MM.1S (cell line): ENCODE results near the gene PDIA4.
"Not testable (repeated sequence)": the region's sequence is repeated elsewhere in the genome, so short reads cannot be mapped to it uniquely, and the experiment has no call there.

Experiments
- DNase-seq: peaks from one replicate; pipeline ENCODE4 v3.0.0-alpha.2; 2015
- H2AFZ ChIP-seq: fragments of 300-600 bp; sonication (generic); 2 replicates; pipeline ENCODE4 v1.6.0; 2016; ENCODE audit warnings: antibody characterized with exemption, low read length
- H3F3A ChIP-seq: fragments of 300-600 bp; sonication (generic); 2 replicates; pipeline ENCODE4 v1.6.1; 2016; ENCODE audit warnings: mild to moderate bottlenecking, antibody characterized with exemption, low read length, moderate library complexity, mixed read lengths; ENCODE audit not compliant: insufficient read depth
- H3K27ac ChIP-seq: fragments of 300-600 bp; sonication (generic); 2 replicates; pipeline ENCODE4 v1.5.1; 2016; ENCODE audit warnings: mild to moderate bottlenecking, low read length
- H3K27me3 ChIP-seq: fragments of 300-600 bp; sonication (generic); replicated peaks from 2 replicates; pipeline ENCODE4 v1.6.0; 2016; ENCODE audit warnings: low read length; ENCODE audit not compliant: insufficient read depth
- H3K36me3 ChIP-seq: fragments of 300-600 bp; sonication (generic); replicated peaks from 2 replicates; pipeline ENCODE4 v1.6.1; 2016; ENCODE audit warnings: mild to moderate bottlenecking, low read length, mixed read lengths; ENCODE audit not compliant: insufficient read depth
- H3K4me1 ChIP-seq: fragments of 300-600 bp; sonication (generic); 2 replicates; pipeline ENCODE4 v1.6.1; 2016; ENCODE audit warnings: low read length, mixed read lengths
- H3K4me2 ChIP-seq: fragments of 300-600 bp; sonication (generic); 2 replicates; pipeline ENCODE4 v1.6.0; 2016; ENCODE audit warnings: low read depth, low read length
- H3K4me3 ChIP-seq: fragments of 300-600 bp; sonication (generic); 2 replicates; pipeline ENCODE4 v1.5.1; 2016; ENCODE audit warnings: low read length, mixed read lengths
- H3K79me2 ChIP-seq: fragments of 300-600 bp; sonication (generic); 2 replicates; pipeline ENCODE4 v1.6.1; 2016; ENCODE audit warnings: mixed run types, low read length, mixed read lengths
- H3K9ac ChIP-seq: fragments of 300-600 bp; sonication (generic); 2 replicates; pipeline ENCODE4 v1.6.1; 2016; ENCODE audit warnings: low read length, mixed read lengths
- H3K9me2 ChIP-seq: fragments of 300-600 bp; sonication (generic); replicated peaks from 2 replicates; pipeline ENCODE4 v1.6.1; 2016; ENCODE audit warnings: mild to moderate bottlenecking, low read length, mixed read lengths; ENCODE audit not compliant: insufficient read depth
- H3K9me3 ChIP-seq: fragments of 300-600 bp; sonication (generic); replicated peaks from 2 replicates; pipeline ENCODE4 v1.6.1; 2016; ENCODE audit warnings: mild to moderate bottlenecking, low read length, mixed read lengths; ENCODE audit not compliant: insufficient read depth
- H4K20me1 ChIP-seq: fragments of 300-600 bp; sonication (generic); 2 replicates; pipeline ENCODE4 v1.6.1; 2016; ENCODE audit warnings: mild to moderate bottlenecking, low read length, moderate library complexity, mixed read lengths; ENCODE audit not compliant: insufficient read depth
- CTCF ChIP-seq: fragments of 300-600 bp; sonication (generic); IDR thresholded peaks from 2 replicates; pipeline ENCODE4 v1.5.1; 2016; ENCODE audit warnings: antibody characterized with exemption, low read length, mixed read lengths
- EZH2 ChIP-seq: fragments of 300-600 bp; sonication (generic); optimal IDR thresholded peaks from 2 replicates; pipeline ENCODE3; 2017; ENCODE audit warnings: low read depth, mild to moderate bottlenecking, antibody characterized with exemption, low read length, mixed read lengths
- EZH2phosphoT487 ChIP-seq: fragments of 300-600 bp; sonication (generic); IDR thresholded peaks from 2 replicates; pipeline ENCODE4 v1.6.1; 2018; ENCODE audit warnings: antibody characterized with exemption, low read length

PDIA4 gene

GRCh38 chr7:149031353-149031910 lies 3.1 kb upstream of the PDIA4 start:
- Histone ChIP-seq H3K27ac (no peak overlapping the region), H3K79me2 (peaks cover 17% of the 10 kb centered on the region), H3K4me3 (no peak overlapping the region), H3F3A (peaks cover 23% of the 10 kb centered on the region), H3K9me2 (no peaks in the 10 kb centered on the region), H3K36me3 (no peaks in the 10 kb centered on the region), H3K27me3 (no peaks in the 10 kb centered on the region), H3K9me3 (no peaks in the 10 kb centered on the region), H2AFZ (no peak overlapping the region), H3K9ac (no peak overlapping the region), H4K20me1 (no peaks in the 10 kb centered on the region), H3K4me2 (no peak overlapping the region), H3K4me1 (no peaks in the 10 kb centered on the region; the same call in 1 of the 2 replicates)
- DNase-seq, result no peak
- no peak for TF ChIP-seq EZH2
- TF ChIP-seq CTCF, result no peak
- TF ChIP-seq EZH2phosphoT487, result no peak

DNA sequence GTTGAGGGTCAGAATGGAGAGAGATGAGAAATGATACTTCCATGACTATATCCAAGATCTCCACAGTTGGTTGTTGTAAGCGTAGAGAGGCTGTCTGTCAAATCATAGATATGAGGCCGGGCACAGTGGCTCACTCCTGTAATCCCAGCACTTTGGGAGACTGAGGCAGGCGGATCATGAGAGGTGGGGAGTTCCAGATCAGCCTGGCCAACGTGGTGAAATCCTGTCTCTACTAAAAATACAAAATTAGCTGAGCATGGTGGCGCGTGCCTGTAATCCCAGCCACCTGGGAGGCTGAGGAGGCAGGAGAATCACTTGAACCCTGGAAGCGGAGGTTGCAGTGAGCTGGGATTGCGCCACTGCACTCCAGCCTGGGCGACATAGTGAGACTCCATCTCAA lies 2.1 kb upstream of the PDIA4 start:
- H3K4me2 ChIP-seq, H3K36me3 ChIP-seq, H4K20me1 ChIP-seq, H3K4me1 ChIP-seq, H3K9ac ChIP-seq, H2AFZ ChIP-seq, H3K27ac ChIP-seq, H3K27me3 ChIP-seq, H3K9me3 ChIP-seq, H3K4me3 ChIP-seq, H3K9me2 ChIP-seq, DNase-seq: not testable (repeated sequence)
- Histone ChIP-seq H3F3A (peaks cover 23% of the 10 kb centered on the region), H3K79me2 (peaks cover 27% of the 10 kb centered on the region)

DNA sequence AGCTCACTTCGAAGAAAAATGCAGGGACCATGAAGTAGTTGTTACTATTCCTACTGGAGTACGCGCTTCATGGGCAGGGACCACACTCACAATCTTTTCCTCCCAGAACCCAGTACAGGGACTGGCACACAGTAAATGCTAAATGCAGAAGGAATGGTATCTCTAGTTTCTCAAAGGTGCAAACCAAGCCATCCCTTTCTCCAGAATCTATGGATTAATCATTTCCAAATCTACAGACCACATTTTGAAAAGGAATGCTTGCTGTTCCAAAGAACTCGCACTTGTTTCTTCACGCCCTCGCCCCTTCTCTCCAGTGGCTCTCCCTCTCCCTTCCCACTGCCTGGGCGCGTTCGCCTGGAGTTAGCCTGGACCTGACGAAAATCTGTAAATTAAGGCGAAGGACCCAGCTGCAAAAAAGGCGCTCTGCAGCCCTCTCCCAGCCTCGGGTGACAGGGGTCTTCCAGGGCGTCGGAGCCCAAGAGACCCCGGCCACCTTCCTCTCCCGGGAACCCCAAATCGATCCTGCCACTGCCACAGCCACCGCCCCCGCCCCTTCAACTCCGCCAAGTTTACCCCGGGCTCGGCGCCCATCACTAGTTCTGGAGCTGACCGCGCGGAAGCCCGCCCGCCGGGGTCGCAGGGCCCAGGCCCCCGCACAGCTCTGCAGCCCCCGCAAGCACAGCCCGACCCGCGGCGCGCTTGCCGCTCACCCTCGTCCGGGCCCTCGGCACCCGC lies 527 bp downstream of the PDIA4 start:
- Histone ChIP-seq H3K27ac (peak overlapping the region; percentile 80), H3F3A (peaks cover 23% of the 10 kb centered on the region), H3K9ac (peak overlapping the region; percentile 92), H3K9me2 (no peaks in the 10 kb centered on the region), H2AFZ (peak overlapping the region; percentile 67), H4K20me1 (no peaks in the 10 kb centered on the region), H3K4me3 (peak overlapping the region; percentile 82), H3K4me1 (peaks cover 9% of the 10 kb centered on the region; the same call in 1 of the 2 replicates), H3K9me3 (no peaks in the 10 kb centered on the region), H3K27me3 (no peaks in the 10 kb centered on the region), H3K36me3 (no peaks in the 10 kb centered on the region), H3K4me2 (peak overlapping the region; percentile 71), H3K79me2 (peaks cover 53% of the 10 kb centered on the region)
- DNase-seq, result peak; percentile 21
- TF ChIP-seq EZH2phosphoT487 (no peak), CTCF (no peak), EZH2 (no peak)

DNA sequence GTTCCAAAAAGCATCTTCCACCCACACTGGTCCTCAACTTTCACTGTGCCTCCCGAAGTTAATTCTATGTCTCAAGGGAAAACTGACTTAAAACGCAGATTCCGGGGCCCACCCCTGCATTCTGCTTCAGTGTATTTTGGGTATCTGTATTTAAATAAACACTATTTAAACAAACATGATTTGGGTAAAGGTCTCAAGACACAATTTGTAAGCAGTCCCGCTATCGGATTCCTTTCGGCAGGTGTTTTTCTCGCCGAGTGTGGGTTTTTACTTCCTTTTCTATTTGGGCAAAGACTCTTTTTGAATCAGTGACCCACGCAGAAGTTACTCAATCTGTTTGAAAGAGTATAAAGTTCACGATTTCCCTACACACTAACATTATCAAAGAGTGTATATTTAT lies 1.2 kb downstream of the PDIA4 start:
- H3K27ac ChIP-seq, result peak overlapping the region; percentile 80; the same call in 1 of the 2 replicates
- peaks cover 23% of the 10 kb centered on the region for H3F3A ChIP-seq
- H3K4me3 ChIP-seq, result peak overlapping the region; percentile 82
- no peaks in the 10 kb centered on the region for H3K36me3 ChIP-seq
- H4K20me1 ChIP-seq, result peaks cover under 1% of the 10 kb centered on the region; the same call in 1 of the 2 replicates
- peaks cover 9% of the 10 kb centered on the region; the same call in 1 of the 2 replicates for H3K4me1 ChIP-seq
- H3K9ac ChIP-seq, result peak overlapping the region; percentile 92
- TF ChIP-seq CTCF, result no peak
- TF ChIP-seq EZH2, result no peak
- TF ChIP-seq EZH2phosphoT487, result no peak
- no peaks in the 10 kb centered on the region for H3K9me3 ChIP-seq
- H3K4me2 ChIP-seq, result peak overlapping the region; percentile 71
- 0 out of 2 replicates have a peak overlapping the region, but pooled peaks have one; percentile 67 for H2AFZ ChIP-seq
- peak; percentile 22 for DNase-seq
- no peaks in the 10 kb centered on the region for H3K27me3 ChIP-seq
- no peaks in the 10 kb centered on the region for H3K9me2 ChIP-seq
- peaks cover 60% of the 10 kb centered on the region for H3K79me2 ChIP-seq
